ENCODE results near the gene GH2. TPM values are rescaled to one million over a fixed set of nuclear protein-coding genes. Genes with fewer than 3 reads are reported as not detected.
A peak's percentile ranks its signal among the peaks of the same experiment; 100 is the strongest.
"Not testable (repeated sequence)": the region's sequence is repeated elsewhere in the genome, so short reads cannot be mapped to it uniquely, and the experiment has no call there.

Gene GH2
- polyA plus RNA-seq, 5 donors = not detected

DNA sequence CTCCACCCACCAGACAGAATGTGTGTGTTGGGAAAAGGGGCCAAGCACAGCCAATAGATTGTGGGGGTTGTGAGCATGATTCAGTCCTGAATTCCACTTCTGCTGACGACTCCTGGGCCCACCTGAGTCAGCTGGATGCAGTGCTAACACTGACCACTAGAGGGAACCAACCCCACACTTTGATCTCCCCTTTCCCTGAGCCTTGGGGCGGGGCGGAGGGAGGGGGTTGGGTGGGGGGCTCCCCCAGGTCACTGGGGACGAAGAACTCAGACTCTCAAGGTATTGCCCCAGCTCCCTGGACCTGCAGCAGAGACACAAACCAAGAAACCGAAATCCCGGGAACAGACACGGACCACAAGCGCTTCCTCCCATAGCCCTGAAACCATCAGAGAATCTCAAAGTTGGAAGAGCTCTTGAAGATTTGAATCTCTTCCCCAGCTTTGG lies 29.9 kb upstream of the GH2 start:
- DNase-seq = peak in 1 of 2 donors; percentile 15

GRCh38 chr17:63911041-63911635 lies 29.4 kb upstream of the GH2 start, which contains the start of gene CSHL1:
TSS of gene CSHL1 (minus strand) at chr17:63911258. CDS start at chr17:63911196, 62 bp downstream.
- DNase-seq = no peak

DNA sequence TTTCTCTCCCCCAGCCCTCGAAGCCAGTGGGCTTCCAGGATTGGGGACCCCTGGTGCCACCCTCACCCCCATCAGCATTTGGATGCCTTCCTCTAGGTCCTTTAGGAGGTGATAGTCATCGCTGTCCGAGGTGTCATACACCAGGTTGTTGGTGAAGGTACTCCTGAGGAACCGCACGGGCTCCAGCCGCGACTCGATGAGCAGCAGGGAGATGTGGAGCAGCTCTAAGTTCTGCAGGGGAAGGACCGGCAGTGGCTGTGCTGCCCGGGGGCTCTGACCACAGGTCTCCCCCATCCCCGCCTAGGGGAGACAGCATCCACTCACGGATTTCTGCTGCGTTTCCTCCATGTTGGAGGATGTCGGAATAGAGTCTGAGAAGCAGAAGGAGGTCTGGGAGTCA lies 28.4 kb upstream of the GH2 start:
- no peak for DNase-seq

- DNase-seq = not testable (repeated sequence)
Measured at GRCh38 chr17:63909586-63909985, 27.8 kb upstream of the GH2 start.

- peak in 1 of 2 donors; percentile 17 for DNase-seq
Measured at GRCh38 chr17:63907161-63907778, 25.5 kb upstream of the GH2 start.

DNA sequence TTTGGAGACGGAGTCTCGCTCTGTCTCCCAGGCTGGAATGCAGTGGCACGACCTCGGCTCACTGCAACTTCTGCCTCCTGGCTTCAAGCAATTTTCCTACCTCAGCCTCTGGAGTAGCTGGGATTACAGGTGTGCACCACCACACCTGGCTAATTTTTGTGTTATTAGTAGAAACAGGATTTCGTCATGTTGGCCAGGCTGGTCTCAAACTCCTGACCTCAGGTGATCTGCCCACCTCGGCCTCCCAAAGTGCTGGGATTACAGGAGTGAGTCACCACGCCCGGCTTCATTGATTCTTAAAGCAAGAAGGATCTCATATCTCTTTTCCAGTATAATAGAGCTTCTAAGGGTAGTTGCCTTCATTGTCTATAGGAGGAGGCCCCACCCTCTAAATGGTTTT lies 23.1 kb upstream of the GH2 start:
- DNase-seq = not testable (repeated sequence)

GRCh38 chr17:63903787-63904201 lies 22.1 kb upstream of the GH2 start:
- DNase-seq = not testable (repeated sequence)

GRCh38 chr17:63901971-63902370 lies 20.2 kb upstream of the GH2 start:
- DNase-seq = not testable (repeated sequence)

DNA sequence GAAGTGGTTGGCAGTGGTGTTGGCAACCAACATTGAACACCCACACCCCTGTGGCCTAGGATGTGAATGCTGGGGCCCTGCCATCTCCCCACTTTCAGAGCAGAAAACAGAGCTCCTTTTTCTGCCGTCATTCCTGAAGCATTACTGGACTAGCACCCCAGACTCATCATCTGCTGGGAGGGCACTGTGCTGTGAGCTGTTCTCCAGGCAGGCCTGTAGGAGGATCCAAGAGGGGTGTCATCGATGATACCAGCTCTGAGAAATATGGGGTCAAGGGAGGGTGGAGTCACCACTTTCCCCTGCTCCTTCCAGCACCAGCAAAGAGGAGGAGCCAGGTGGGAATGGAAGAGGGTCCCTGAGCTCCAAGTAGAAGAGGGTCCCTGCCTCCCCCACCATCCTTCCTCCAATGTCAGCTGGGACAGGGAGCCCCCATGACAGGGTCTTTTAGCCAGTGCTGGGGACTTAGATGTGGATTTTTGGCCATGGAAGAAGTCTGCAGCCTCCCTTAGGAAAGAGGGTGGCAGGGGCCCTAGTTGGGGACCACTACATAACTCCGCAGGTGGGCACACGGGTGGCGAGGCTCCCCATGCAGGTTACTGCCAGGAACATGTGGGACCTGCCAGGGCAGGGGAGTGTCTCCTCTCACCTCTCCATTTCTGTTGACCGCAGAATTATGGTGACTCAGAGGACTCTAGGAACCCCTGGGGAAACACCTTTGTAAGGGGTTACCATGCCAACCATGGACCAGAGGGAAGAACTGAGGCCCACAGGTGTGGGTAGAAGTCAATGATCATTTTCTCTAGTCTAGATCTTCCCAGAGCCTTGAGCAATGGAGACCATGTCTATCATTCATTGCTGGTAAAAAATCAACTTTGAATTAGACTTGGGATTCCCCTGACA lies 17.4 kb upstream of the GH2 start:
- DNase-seq = not testable (repeated sequence)

GRCh38 chr17:63896524-63897354 lies 15.0 kb upstream of the GH2 start, which contains the start of gene CSH1:
TSS of gene CSH1 (minus strand) at chr17:63896574. CDS start at chr17:63896511, 63 bp downstream.
- not testable (repeated sequence) for DNase-seq

DNA sequence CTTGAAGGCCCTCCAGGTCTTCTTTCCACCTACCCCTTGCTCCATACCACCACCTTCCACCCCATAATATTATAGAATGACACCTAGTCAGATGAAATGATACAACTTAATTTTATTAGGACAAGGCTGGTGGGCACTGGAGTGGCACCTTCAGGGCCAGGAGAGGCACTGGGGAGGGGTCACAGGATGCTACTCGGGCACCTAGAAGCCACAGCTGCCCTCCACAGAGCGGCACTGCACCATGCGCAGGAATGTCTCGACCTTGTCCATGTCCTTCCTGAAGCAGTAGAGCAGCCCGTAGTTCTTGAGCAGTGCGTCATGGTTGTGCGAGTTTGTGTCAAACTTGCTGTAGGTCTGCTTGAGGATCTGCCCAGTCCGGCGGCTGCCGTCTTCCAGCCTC lies 13.1 kb upstream of the GH2 start:
- not testable (repeated sequence) for DNase-seq

GRCh38 chr17:63894021-63894420 lies 12.3 kb upstream of the GH2 start:
- not testable (repeated sequence) for DNase-seq

DNA sequence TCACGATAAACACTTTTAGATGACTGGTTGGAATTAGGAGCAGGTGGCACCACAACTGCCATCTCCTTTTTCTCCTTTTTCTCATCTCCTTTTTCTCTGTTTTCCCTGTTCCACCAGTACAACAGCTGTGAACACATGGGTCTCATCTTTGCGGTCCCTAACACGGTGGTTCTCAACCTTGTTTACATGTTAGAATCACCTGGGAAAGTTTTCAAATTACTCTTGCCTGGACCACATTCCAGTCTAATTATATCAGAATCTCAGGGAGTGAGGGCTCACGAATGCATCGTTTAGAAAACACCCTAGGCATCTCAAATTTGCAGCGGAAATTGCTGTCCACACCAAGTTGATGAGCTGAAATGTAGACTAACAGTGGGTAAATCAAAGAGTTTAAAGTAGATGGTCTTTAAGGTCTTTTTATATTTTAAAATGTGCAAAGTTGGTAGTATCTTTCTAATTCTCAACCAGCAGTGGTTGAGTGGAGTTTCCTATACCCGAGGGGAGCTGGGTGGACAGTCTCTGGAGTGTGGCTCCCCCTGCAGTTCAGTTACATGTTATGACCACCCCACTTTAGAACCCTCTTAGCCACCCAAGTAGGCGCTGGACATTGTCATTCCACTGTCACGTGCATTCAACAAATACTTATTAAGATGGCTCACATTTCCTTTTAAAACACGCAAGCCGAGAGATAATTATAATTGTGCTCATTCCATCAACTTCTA lies 10.7 kb upstream of the GH2 start:
- DNase-seq = not testable (repeated sequence)

- peak in 1 of 2 donors; percentile 13 for DNase-seq
Measured at GRCh38 chr17:63889026-63889848, 7.5 kb upstream of the GH2 start.

GRCh38 chr17:63885119-63885518 lies 3.4 kb upstream of the GH2 start:
- DNase-seq = not testable (repeated sequence)

- not testable (repeated sequence) for DNase-seq
Measured at GRCh38 chr17:63882626-63883126, 932 bp upstream of the GH2 start.

DNA sequence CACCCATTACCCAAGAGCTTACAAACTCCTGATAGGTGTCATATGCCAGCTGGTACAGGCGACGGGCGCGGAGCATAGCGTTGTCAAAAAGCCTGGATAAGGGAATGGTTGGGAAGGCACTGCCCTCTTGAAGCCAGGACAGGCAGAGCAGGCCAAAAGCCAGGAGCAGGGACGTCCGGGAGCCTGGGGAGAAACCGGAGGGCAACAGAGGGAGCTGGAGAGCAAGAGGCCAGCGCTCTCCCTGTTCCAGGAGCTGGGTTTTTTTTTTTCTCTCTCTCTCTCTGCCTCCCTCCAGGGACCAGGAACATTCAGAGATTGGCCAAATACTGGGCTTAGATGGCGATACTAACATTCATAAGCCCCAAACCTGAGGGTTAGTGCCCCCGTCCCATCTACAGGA lies 407 bp downstream of the GH2 start:
- not testable (repeated sequence) for DNase-seq

GRCh38 chr17:63880706-63881105 lies 1.0 kb downstream of the GH2 start:
- no peak for DNase-seq

GRCh38 chr17:63878413-63878812 lies 3.3 kb downstream of the GH2 start:
- not testable (repeated sequence) for DNase-seq
